NCI-H2227 treated with DMSO at 0.1 percent for 48 hours (cell line): ENCODE data around the gene ALPK1.
"Not testable (repeated sequence)": the region's sequence is repeated elsewhere in the genome, so short reads cannot be mapped to it uniquely, and the experiment has no call there.

Source experiments
- DNase-seq: peaks from one replicate; lab custom pipeline; 2025; lab: John Stamatoyannopoulos, UW

The ALPK1 gene

GRCh38 chr4:112451831-112452230, 154.7 kb downstream of the ALPK1 start:
- no peak for DNase-seq

GRCh38 chr4:112453321-112453720, 156.2 kb downstream of the ALPK1 start:
- DNase-seq, result no peak

GRCh38 chr4:112472318-112472717, 175.1 kb downstream of the ALPK1 start:
- DNase-seq, result no peak

- no peak for DNase-seq
Observed at GRCh38 chr4:112473985-112474384, 176.8 kb downstream of the ALPK1 start.

- no peak for DNase-seq
Observed at GRCh38 chr4:112485930-112486329, 188.8 kb downstream of the ALPK1 start.

- not testable (repeated sequence) for DNase-seq
Observed at GRCh38 chr4:112490808-112491207, 193.6 kb downstream of the ALPK1 start.
